GM19239 (cell line): Measurements from ENCODE around the gene GSAP.
A peak's percentile ranks its signal among the peaks of the same experiment; 100 is the strongest.
"Not testable (repeated sequence)": the region's sequence is repeated elsewhere in the genome, so short reads cannot be mapped to it uniquely, and the experiment has no call there.

Experiments used
- DNase-seq: peaks from one replicate; pipeline ENCODE4 v3.0.0; 2011; ENCODE audit warnings: low spot score; ENCODE audit not compliant: insufficient read length
- FAIRE-seq: peaks from 2 replicates; lab custom pipeline; 2011; peaks lifted over from hg19 to GRCh38; lab: Jason Lieb, UNC

Gene GSAP

DNA sequence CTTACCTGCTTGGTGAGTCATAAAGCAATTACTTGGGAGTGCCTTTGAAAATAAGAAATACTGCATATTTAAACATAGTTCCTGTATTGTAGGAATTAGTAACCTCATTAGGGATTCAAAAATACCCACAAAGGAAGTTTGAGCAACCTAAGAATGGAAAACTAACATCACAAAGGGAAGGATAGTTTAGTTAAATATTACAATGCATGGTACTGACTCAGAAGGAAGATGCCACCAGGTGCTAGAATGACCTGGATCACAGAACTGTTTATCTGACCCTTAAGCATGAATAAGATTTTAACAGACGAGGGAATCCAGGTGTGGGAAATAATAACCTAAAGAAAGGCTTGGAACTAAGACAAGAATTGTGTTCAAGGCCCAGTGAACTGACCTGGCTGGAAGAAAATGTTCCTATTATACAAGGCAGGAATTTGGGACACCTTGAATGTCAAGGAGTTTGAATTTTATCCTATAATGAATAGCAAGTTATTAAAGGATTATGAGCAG lies 106.4 kb downstream of the GSAP start:
- DNase-seq (no peak), FAIRE-seq (no peak)

DNA sequence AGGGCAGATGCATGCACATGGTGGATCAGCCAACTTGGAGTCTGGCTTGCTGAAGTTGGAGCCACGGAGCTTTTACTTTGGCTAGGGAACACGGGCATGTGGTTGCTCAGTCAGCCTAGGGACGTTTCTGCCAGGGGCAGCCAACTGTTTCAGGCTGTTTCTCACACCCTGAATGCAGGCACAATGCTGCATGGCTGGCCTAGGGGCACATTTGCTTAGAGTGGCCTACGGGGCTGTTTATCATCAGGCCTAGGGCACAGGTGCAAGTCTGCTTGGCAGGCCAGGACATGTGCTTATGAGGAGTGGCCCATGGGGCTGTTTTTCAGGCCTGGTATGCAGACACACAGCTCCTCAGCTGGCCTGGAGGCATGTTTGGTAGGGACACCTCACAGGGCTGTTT lies 107.4 kb downstream of the GSAP start:
- FAIRE-seq (no peak), DNase-seq (no peak)

DNA sequence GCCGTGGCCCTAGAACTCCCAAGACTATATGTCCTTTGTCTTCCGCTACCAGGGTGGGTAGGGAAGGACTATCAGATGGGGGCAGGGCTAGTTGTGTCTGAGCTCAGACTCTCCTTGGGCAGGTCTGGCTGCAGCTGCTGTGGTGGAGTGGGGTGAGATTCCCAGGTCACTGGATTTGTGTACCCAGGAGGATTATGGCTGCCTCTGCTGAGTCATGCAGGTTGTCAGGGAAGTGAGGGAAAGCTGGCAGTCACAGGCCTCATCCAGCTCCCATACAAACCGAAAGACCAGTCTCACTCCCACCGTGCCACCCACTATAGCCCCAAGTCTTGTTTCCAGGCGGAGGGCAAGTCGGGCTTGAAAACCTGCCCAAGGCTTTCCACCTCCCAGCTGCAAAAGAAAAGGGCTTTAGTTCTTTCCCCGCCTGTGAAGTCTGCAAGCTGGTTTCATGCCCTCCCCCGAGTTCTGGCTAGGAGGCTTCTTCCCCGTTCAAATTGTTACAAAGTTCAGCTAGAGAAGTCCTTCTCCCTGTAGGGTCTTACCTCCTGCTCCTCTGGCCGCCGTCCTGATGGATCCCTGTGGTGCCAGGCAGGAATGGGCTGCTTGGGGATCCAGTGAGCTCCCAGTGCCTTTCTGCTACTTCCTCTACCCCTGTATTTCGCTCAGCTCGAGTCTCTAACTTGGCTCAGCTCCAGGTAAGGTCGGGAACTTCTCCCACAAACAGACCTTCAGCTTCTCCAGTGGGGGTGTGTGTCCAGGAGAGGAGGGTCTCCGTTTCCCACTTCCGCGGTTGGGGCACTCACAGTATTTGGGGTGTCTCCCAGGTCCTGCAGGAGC lies 109.7 kb downstream of the GSAP start:
- DNase-seq (no peak), FAIRE-seq (no peak)

DNA sequence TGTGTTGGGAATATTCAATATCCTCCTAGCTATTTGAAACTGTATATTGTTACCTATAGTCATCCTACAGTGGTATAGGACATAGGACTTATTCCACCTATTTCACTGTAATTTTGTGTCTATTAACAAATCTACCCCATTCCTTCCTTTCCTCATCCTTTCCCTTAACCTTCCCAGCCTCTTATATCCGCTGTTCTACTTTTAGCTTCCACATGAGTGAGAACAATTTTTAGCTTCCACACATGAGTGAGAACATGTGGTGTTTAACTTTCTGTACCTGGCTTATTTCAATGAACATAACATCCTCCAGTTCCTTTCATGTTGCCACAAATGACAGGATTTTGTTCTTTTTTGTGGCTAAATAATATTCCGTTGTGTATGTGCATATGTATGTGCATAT lies 120.6 kb downstream of the GSAP start:
- DNase-seq (no peak), FAIRE-seq (no peak)

DNA sequence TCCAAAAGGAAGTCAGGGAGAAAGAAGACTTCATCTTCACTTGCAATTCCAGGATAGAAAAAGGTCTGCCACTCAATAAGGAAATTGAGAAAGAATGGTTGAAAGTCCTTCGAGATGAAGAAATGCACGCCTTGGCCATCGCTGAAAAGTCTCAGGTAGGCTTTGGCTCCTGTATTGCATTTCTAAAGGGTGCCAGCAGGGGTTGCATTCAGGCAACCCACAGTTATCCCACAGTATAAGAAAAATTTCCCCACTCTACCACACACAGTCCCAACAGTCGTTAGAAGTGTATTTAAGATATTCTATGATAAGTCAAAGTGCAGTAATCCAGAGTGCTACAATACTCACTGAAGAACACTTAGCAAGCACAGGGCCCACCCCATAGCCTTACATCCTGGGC lies 123.1 kb downstream of the GSAP start:
- DNase-seq (no peak), FAIRE-seq (no peak)

DNA sequence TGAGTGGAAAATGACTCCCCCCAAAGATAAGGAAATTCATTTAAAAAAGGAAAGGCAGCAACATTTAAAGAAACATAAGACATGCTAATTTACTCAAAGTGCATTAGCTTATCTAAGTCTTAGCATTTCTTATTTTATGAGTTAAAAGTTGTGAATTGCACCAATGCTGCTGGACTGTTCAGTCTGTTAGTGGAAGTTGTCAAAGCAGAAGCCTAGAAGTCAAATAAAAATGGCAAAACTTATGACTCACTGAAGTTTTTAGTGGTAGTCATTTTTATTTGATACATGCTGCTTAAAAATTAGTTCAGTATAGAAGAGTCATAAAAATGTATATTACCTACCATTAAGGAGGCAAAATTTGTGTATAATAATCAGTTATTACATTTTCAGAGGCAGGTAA lies 125.7 kb downstream of the GSAP start:
- no peak for FAIRE-seq
- no peak for DNase-seq

DNA sequence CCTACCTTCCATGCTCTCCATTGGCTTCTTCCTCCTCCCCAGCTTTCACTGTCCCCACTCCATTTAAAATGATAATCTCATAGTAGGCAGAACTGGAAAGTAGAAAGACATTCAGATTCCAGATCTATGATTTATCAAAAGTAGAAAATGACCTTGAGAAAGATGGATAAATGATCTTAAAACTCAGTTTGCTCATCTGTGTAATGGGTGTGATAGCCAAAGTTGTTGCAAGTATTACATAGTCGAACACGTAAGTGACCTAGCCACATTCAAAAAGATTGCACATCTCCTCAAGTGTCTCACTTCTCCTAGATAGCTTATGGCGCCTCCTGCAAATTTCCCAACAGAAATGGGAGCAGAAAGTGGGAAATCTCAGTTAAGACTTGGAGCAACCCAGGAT lies 126.8 kb downstream of the GSAP start:
- FAIRE-seq: no peak
- DNase-seq: no peak

DNA sequence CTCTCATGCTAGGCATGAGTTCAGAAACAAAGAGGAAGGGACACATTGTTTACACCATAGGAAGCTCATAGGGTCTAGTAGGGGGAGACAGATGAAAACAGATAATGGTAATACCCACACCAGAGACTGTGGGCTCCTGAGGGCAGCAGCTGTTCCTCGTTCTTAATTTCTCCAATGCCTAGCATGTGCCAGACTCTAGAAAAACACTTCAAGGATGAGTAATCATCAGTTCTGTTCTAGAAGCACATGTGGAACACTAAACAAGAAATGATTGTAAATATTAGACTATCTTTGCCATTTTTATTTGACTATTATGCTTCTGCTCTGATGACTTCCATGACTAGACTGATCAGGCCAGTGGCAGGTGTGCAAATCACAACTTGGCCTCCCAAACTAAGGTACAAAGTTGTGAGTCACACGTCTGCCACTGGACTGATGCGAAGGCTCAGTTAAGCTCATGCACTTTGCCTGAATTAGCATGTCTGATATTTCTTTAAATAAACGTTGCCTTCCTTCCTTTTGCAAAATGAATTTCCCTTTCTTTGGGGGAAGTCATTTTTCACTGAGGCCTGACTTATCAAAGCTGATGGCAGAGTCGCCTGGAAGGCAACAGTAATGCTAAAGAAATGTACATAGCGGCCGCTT lies 127.4 kb downstream of the GSAP start:
- DNase-seq (no peak), FAIRE-seq (no peak)

DNA sequence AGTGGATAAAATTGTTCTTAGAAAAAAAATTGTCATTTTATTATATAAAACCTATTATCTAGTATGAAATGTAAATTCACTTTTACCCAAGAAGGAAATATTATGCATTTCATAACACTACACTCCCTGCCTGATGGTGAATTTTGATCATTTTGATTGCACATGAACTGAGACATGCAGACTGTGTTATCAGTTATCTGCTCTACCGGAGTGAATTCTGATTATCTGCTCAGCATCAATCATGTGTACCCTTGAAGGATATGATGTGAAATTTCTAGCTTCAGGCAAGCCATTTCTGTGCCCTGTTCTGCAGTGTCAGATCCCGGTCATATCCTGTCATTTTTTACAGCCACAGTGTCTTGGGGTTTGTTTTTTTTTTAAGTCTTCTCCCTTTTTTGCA lies 131.5 kb downstream of the GSAP start:
- DNase-seq: no peak
- FAIRE-seq: no peak

DNA sequence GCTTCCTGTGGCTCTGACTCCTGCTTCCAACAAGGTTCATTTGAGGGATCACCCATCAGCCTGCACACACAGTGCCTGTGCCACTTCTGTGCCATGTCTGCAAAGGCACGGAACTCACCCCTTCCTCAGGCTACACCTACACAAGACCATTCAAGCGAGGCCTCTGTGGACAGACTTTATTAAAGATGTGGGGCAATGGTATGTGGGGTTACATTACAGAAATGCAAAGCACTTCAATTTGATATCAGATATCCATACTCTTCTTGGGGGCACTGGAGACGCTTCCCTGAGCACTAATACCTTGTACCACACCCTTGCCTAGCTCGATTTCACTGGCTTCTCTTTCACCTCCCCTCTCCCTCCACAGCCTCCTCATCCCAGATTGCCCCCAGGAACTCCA lies 132.1 kb downstream of the GSAP start:
- DNase-seq (no peak), FAIRE-seq (no peak)

DNA sequence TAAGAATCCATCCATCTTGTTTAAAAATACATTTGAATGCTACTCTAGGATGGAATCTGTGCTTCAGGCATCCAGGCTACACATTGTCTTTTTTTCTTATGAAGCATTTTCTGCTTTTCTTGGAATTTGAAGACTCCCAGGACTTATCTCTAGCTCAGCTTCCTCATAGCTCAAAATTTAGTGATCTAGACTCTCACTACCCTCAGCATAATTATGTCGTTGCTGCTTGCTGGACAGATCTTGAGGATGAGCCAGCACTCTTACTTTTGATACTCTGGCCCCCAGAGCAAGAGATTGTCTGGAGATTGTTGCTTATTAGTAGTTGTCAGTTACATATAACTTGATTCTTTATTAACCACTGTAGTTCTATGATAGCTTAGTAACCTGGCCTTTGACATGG lies 133.3 kb downstream of the GSAP start:
- DNase-seq: no peak
- no peak for FAIRE-seq

DNA sequence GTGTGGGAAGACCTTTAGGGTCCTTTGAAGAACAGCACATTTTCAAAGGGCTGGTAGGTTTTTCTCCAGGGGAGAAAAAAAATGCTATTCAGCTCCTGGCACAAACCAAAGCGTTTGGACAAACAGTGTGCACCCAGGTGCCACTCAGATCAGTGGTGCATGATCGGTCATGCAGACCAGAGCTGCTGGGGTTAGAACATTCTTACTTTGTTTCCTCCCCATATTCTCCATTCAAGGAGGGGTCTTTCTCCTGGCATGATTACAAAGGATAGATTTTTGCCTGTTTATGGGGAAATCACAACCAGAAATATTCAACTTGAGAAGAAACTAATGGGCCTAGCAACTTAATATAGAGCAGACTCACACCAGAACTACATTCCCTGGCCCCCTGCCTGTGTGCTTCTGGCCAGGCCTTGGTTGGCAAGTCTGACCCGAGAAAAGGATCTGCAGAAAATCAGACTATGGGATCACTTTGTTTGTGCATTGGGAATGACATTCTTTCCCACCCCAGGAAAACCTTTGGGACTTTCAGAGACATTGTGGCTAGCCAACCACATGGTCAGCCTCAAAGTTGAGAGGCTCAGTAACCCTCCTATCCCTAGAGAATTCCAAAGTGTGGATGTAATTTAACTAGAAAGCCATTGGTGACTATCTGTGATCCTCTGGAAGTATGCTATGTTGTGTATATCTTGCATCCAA lies 134.2 kb downstream of the GSAP start:
- DNase-seq: no peak
- FAIRE-seq: no peak

DNA sequence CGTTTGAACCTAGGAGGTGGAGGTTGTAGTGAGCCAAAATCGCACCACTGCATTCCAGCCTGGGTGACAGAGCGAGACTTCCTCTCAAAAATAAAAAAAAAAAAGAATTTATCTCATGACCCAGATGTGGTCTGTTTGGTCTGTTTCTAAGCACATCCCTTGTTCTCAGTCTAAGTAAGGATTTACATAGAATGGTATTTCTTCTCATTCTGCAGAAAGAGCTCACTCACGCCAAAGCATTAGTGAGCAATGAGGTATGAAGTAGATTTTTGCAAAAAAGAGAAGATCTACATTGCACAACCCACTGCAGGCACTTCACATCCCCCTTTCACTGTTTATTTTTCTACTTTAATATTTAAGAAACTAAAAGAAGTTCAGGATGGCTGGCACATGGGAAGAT lies 140.0 kb downstream of the GSAP start:
- FAIRE-seq: no peak

DNA sequence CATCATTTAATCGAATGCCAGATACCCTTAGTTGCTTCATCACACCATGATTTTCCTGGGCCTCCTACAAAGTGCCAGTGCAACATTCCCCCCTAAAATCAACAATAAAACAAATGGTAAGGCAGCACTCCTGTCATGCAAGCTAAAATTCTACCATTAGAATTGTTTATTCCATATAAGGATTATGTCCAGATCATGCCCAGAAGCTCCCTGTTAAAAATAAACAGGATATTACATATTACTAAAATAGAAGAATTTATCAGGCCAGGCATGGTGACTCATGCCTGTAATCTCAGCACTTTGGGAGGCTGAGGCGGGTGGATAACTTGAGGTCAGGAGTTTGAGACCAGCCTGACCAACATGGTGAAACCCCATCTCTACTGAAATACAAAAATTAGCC lies 140.5 kb downstream of the GSAP start:
- FAIRE-seq, DNase-seq: not testable (repeated sequence)

More for the DNA sequence above, 140.0 kb downstream of the GSAP start:
- no peak for DNase-seq

DNA sequence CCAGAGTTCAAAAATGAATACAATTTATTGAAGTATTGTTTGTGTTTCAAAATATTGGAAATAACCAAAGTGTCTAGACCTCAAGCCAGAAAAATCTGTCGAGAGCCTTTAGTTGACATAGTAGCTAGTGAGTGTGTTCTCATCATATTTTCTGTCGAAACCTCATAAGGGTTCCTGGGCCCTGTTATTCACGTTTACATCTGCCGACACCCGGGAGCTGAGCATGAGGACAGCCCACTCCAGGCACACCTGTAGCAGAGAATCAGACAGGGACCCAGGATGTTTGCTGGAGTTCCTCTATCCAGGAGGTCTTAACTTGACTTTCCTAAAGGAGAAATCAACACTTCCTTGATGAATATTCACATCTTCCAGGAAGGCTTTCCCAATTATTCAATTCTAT lies 144.4 kb downstream of the GSAP start:
- DNase-seq (no peak), FAIRE-seq (no peak)

DNA sequence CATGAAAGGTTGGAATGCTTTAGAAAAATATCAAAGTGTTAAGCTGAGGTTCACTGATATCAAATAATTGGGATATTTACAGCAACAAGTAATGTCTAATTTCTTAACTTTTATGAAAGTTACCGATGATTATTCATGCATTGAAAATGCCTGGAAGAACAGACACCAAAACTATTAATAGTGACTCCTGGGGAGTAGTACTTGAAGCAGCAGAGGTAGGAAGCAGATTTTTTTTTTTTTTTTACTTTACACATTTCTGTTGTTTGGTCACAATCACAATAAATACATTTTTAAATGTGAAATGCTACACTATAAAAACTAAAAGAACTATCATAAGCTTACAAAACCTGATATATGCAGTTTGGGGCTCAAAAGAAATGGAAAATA lies 146.1 kb downstream of the GSAP start:
- no peak for DNase-seq
- FAIRE-seq: peak; percentile 60

DNA sequence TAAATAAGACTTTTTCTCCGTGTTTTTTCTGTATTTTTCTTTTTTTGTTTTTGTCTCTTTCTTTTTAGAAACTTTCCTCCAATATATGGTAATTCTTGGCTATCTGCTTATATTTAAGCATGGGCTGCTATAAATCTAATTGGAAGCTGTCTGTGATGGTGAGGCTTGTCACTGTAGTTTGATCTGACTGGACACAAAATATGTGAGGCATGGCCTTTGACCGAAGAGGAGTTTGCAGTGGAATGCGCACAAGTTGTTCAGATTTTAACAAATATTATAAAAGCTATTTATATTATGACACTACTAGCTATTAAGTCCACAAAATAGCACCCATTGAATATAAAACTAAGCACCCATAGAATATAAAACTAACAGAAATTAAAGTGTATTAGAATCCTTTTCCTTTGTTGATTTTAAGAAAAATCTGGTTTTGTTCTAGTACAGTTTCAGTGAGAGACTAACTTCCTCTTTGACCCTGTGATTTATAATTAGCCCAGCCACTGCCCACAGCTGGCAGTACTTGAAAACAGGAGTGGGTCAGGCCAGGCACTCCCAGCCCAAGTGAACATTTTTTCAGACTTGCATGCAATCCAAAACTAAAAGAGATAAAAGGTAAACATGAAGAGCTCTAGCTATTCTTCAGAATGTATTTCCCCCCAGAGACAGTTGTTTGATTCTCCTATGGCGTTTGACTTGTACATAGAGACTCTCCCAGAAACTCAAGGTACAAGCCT lies 146.6 kb downstream of the GSAP start:
- DNase-seq (peak; percentile 33), FAIRE-seq (peak; percentile 55)

DNA sequence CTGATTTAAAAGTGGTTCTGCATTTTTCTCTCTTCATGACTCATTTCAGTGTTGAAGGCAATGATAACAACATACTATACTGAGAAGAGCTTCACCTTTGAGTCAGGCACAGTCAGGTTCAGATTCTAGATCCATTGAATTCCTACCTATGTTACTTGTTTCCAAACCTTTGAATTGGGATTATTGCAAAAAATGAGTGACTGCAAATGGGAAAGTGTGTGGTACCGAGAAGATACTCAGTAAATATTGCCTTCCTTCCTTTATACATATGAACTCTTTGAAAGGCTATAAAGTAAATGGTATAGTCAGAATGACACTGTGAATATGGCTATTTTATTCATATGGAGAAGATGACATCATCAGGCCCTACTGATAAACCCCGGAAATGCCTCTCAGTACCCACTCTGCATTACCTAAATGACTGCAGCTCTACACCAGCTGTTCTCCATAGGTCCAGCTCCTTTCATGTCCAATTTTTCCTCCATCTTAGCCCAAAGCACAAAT lies 149.8 kb downstream of the GSAP start:
- peak; percentile 60 for FAIRE-seq
- DNase-seq: no peak

DNA sequence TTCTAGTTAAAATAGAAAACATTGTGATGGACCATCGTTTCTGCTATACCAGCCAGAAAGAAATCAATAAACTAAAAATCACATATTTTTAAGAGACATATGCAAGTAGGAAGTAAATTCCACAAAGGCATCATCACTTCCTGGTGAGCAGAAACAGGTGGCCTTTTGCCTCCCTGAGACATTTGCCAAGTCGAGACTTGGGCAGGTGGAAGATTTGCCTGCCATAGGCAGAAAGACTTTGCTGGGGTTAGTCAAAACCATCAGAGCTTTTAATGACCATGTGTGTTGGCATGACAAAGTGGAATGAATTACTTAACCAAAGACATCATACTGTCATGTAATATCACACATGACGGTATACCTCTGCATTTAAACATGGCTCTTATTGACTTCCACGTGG lies 150.5 kb downstream of the GSAP start:
- FAIRE-seq (peak; percentile 63), DNase-seq (no peak)

DNA sequence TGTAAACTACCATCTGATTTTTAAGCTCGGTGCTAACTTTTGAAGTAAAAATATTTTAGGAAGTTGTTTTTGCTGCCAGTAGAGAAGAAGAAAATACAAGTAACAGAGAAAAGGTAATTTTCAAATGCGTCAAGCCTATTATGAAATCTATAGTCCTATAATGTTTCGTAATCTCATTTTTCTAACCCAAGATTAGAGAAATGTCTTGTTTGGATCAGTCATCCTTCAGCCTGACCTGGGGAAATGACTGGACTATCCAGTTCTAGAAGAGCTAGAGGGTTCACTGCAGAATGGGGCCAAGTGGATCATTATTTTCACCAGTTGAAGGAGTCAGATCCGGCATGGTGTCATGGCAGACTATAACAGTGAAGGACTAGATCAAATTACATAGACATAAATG lies 153.8 kb downstream of the GSAP start:
- FAIRE-seq (no peak), DNase-seq (no peak)
